Testis (tissue), 2 donors: Measurements from ENCODE around the gene DNMBP.

Source experiments
- POLR2A ChIP-seq: fragments of 450-650 bp; IDR thresholded peaks from one replicate; pipeline ENCODE4 v1.6.1; 2017; ENCODE audit warnings: antibody characterized with exemption, mild to moderate bottlenecking, moderate library complexity
- TF ChIP-seq, protein P1 (sequence below), 3 experiments: fragments of 450-650 bp in 2 of 3; fragments of 200-600 bp in 1 of 3; sonication (generic) in 1 of 3; IDR thresholded peaks; one replicate each; pipeline ENCODE4 v1.5.1; 2016 to 2019; ENCODE audit warnings: antibody characterized with exemption in 3 of 3, mild to moderate bottlenecking in 2 of 3, moderate library complexity in 1 of 3

DNA sequence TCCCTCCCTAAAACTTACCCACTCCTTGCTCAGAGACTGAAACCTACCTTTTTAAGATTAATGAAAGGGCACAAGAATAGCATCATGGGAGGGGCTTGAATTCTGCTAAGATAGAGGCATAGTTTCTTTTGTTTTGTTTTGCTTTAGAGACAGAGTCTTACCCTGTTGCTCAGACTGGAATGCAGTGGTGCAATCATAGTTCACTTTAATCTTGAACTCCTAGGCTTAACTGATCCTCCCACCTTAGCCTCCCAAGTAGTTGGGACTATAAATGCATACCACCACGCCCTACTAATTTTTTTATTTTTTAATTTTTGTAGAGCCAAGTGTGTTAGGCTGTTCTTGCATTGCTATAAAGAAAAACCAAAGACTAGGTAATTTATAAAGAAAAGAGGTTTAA is 17.7 kb upstream of the DNMBP start:
- TF ChIP-seq, protein P1, sequence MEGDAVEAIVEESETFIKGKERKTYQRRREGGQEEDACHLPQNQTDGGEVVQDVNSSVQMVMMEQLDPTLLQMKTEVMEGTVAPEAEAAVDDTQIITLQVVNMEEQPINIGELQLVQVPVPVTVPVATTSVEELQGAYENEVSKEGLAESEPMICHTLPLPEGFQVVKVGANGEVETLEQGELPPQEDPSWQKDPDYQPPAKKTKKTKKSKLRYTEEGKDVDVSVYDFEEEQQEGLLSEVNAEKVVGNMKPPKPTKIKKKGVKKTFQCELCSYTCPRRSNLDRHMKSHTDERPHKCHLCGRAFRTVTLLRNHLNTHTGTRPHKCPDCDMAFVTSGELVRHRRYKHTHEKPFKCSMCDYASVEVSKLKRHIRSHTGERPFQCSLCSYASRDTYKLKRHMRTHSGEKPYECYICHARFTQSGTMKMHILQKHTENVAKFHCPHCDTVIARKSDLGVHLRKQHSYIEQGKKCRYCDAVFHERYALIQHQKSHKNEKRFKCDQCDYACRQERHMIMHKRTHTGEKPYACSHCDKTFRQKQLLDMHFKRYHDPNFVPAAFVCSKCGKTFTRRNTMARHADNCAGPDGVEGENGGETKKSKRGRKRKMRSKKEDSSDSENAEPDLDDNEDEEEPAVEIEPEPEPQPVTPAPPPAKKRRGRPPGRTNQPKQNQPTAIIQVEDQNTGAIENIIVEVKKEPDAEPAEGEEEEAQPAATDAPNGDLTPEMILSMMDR (IDR thresholded peaks at IDR 0.05): no peak
- no peak for TF ChIP-seq POLR2A
